SK-N-MC (cell line): Measurements from ENCODE around the gene RANBP3L.

Experiments used
- EZH2 ChIP-seq: fragments of 200-600 bp; sonication (generic); IDR thresholded peaks from one replicate; pipeline ENCODE4 v1.6.1; 2017; ENCODE audit warnings: antibody characterized with exemption
- FOXP2 ChIP-seq: optimal IDR thresholded peaks from 2 replicates; pipeline ENCODE3; 2011; ENCODE audit warnings: mild to moderate bottlenecking, moderate library complexity; ENCODE audit not compliant: insufficient read depth; ENCODE audit errors: extremely low read length, control extremely low read depth
- POLR2AphosphoS5 ChIP-seq: IDR thresholded peaks from 2 replicates; pipeline ENCODE4 v1.6.1; 2012; ENCODE audit warnings: mild to moderate bottlenecking, low read depth, low read length, borderline replicate concordance

DNA sequence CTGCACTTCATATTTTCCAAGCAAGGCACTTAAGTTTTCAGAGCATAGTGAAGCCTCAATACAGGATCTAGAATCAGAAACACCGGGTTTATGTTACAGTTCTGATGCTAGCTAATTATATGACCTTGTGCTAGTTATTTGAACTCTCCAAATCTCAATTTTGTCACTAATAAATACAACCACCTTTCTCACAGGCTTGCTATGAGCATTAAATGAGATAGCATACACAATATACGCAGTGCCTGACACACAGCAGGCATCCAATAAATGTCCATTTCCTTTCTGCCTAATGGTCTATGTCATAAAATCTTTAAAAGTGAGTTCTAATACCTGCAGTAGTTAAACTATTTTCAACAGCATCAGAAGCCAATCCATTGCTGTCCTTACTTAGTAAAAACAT is 92.9 kb downstream of the RANBP3L start:
- TF ChIP-seq POLR2AphosphoS5 = no peak
- TF ChIP-seq EZH2 = no peak
- no peak for TF ChIP-seq FOXP2
